NCI-H1105 (cell line): Measurements from ENCODE around the gene ENOPH1.
"Not testable (repeated sequence)": the region's sequence is repeated elsewhere in the genome, so short reads cannot be mapped to it uniquely, and the experiment has no call there.

ENCODE experiments used
- DNase-seq: peaks from one replicate; lab custom pipeline; 2025; lab: John Stamatoyannopoulos, UW

Gene ENOPH1

DNA sequence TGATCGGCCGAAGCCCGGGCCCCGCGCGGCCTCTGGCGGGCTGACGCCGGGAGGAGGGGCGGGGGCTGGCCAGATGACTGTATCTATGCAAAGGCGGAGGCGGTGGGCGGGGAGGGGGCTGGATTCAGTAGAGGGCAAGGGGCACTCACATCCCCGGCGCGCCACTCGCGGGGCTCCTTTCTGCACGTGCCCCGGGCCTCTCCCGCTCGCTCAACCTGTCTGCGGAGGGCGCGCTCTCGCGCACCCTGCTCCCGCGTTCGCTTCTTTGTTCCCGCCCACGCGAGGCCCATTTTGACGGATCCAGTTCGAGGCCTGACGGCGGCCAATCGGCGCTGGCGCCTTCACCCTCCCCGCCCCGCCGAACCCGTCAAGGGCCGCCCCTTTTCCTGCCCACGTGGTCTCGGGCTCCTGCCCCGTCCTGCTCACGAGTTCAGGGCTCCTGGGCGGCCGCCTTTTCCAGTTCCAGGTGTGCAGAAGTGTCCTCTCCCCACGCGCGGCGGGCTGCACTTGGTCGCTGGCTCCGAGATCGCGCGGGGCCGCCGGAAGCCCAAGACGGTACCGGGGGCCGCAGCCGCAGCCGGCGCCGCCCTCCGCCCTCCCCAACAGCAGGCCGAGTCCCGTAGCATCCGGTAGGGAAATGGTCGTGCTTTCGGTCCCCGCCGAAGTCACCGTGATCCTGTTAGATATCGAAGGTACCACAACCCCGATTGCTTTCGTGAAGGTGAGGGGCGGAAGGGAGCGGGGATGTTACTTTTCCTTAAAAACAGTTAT lies at the start of gene ENOPH1, which contains the start of gene HNRNPDL:
Gene ENOPH1 (plus strand): TSS at position 398 of the 771 bp plus-strand sequence. CDS start 240 bp downstream, at position 638.
Gene HNRNPDL (minus strand): TSS at position 270 of the 771 bp plus-strand sequence. CDS start 772 bp downstream, outside the sequence.
- peak; percentile 89 for DNase-seq

DNA sequence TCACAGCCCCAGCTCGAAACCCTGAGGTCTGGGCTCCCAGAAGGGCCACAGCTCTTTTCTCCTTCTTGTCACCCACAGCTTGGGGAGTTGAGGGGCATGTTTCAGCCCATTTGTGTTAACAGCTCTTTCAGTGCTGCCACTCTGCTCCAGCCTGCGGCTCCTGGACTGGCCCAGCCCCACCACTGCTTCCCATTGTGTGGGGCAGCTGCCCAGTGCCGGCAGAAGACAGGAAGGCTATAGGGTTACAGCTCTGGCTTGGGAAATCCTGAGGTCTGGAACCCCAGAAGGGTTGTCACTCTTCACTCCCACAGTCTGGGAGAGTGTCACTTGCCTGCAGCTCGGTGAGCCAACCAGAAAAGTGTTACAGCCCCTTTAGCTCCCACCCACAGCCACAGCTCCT lies 49.6 kb upstream of the ENOPH1 start:
- no peak for DNase-seq

DNA sequence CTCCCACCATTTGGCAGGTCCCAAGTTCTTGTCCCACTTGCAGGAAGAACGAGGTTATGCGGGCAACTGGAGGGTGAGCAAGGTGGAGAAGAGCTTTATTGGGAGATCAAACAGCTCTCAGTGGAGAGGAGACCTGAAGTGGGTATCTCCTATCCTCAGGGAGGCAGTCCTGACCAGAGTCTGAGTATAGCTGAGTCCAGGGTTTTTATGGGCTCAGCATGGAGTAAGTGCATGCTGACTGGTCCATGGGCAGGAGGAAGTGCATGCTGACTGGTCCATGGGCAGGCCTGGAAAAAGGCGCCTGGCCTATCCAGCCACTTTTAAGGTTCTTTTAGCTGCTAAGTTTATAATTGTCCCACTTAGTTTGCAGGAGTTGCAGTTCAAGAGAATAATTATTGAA lies 49.2 kb upstream of the ENOPH1 start:
- DNase-seq: no peak

DNA sequence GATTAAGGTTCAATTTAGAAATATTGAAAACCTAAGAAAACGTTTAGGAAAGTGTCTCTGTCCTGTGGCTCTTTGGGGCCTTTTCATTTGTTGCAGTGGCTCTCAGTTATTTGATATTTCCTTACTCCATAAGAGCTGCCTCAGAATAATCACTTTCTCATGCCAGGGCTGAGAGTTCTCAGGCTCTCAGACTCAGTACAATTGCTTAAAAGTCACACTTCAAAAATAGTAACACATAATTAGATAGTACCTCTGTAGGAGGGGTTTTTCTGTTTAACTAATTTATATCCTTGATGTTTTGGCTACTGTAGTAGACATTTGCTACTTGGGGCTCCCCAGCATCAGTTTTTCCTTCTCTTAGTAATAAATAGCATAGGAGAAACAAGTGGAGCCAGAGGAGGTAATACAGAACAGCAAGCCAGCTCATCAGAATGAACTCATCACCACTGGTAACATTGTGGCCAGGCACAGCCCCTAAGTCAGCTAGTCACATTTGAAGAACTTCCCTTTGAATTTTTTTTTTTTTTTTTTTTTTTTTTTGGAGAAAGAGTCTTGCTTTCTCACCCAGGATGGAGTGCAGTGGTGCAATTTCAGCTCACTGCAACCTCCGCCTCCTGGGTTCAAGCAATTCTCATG lies 48.6 kb upstream of the ENOPH1 start:
- no peak for DNase-seq

DNA sequence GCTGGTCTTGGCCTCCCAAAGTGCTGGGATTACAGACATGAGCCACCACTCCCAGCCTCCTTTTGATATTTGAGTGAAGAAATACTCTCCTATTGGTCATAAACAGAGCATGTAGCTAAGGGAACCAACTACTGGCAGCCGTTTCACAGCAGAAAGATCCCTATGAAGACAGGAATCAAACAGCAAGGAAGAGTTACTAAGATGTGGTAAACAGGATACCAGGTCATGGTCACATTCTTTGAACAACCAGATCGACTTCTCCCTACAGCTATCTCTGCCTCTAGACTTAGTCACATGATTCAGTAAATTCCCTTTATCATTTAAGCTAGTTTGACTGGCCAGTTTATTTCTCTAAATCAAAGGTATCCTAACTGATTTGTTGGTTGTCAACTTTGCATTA lies 47.6 kb upstream of the ENOPH1 start:
- no peak for DNase-seq

DNA sequence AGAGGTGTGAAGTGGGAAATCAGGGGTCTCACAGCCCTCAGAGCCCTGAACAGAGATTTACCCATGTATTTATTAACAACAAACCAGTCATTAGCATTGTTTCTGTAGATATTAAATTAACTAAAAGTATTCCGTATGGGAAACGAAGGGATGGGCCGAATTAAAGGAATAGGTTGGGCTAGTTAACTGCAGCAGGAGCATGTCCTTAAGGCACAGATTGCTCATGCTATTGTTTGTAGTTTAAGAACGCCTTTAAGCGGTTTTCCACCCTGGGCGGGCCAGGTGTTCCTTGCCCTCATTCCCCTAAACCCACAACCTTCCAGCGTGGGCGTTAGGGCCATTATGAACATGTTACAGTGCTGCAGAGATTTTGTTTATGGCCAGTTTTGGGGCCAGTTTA lies 44.1 kb upstream of the ENOPH1 start:
- DNase-seq: not testable (repeated sequence)

DNA sequence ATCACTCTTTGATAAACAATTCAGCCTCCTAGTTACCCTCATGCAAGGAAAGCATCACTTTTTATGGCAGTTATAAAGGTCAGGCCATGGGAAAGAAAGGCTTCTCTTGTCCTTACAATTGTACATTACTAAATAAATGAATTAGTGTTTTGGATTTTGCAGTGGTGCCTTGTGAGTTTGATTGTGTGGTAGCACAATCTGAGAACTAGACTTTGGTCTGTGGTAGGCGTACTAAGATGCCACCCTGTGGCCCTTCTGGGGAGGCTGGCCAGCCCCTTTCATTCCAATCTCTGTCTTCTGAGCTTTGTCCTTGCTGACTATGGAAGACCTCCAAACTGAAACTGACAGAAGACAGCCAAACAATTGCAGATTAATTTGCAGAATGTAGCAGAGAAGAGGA lies 42.0 kb upstream of the ENOPH1 start:
- DNase-seq: no peak

DNA sequence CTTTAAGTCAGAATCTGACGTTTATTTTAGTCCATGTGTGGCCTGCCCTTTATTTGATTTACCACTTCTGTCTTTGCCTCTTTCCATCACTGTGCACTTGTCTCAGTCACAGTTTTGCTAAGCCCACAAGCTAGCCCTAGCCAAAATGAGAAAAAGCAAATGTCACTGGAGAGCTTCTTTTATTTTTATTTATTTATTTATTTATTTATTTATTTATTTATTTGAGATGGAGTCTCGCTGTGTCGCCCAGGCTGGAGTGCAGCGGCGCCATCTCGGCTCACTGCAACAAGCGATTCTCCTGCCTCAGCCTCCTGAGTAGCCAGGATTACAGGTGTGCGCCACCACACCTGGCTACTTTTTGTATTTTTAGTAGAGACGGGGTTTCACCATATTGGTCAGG lies 40.3 kb upstream of the ENOPH1 start:
- DNase-seq: not testable (repeated sequence)

DNA sequence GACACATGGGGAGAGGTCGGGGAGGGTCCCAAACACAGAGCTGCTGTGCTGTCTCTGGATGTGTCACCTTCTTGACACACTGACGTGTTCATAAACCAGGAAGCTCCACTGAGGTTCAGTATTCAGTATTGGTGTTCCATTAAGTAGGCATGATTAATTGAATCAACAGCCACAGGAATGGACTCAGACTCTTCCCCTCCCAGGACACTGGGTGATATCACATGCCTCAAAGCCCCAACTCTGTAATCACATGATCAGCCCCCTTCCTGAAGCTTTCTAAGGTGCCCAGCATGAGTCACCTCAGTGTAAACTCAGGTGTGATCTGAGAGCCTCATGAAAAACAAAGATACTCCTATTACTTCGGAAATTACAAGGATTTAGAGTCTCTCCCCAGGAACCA lies 35.5 kb upstream of the ENOPH1 start:
- no peak for DNase-seq

DNA sequence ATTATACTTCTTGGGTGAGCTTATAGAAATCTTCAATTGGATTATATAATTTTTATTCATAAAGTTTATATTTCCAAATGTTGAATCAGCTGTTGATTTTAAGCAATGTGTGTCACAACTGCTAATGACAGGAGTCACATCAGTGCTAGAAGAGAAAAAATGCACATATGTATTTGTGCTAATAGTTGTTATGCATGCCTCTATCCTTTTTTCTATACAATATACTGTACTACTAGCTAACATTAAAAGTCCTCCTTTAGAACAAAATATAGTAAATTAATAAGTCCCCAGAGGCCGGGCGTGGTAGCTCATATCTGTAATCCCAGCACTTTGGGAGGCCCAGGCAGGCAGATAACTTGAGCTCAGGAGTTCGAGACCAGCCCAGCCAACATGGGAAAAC lies 32.9 kb upstream of the ENOPH1 start:
- DNase-seq: no peak

DNA sequence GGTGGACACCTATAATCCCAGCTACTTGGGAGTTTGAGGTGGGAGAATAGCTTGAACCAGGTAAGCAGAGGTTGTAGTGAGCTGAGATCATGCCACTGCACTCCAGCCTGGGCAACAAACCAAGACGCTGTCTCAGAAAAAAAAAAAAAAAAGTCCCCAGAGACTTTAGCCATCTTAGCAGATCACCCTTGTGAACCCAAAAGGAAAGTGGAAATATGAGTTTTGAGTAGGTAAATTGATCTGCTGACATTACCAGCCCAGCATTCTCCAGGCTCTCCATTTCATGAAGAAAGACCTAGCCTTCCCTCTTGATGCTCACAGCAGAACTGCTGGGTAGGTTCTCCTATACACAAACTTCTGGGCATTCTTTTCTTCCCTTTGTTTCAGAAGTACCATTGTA lies 32.1 kb upstream of the ENOPH1 start:
- no peak for DNase-seq

DNA sequence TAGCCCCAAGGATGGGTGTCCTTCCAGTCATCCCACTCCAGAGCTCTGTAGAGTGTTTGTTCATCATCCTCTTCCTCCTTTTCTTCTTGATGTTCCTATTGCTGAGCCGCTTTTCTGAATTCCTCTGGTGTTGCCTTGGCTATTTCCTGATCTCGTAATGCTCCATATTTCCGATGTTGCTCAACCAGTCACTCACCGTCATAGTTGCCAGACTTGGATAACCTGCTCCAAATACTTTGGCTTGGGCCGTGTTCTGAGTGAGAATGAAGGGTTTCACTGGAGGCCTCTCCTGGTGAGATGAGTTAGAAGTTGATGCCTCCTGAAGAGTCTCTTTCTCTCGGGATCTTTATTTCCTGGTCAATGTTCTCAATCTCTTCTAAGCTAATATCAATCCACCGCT lies 28.8 kb upstream of the ENOPH1 start:
- no peak for DNase-seq

DNA sequence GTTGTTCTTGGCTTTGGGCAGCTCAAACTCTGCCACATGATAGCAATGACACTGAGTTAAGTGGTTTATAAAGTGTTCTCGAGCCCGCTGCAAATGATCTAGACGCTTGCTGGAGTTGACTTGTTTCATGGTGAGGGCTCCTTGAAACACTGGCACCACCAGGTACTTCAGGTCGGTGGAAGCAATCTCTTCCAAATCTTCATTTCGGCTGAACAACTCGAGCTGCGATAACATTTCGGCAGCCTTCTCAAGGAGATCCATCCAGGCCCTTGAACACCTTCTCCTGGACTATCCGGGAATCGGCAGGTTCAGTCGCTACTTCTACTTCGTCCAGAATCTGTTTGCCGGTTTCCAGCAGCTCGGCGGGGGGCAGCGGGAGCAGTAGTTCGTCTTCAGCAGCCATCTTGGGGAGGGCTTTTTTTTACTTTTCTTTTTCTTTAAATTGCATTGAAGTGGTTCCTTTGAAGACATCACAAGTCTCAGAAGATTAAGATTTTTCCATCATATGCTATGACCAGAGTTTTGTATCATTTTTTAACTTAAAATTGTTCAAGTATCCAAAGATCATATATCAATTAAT lies 28.1 kb upstream of the ENOPH1 start:
- DNase-seq: no peak

DNA sequence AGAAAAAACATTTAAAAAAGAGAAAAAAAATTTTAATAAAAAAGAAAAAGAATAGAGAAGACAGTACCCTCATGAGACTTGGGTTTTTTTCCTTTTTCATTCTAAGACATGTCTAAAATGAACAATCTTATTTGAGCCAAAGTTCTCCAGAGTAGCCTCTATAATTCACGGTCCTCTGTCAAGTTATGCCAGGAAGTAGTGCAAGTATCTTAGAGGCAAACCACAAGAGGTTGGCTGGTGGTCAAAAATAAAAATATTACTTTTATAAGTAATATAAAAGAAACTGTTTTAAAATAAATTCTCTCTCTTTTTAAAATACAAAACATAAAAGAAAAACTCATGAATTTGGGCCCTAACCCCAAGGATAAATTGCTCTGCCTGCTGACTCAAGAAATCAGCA lies 26.7 kb upstream of the ENOPH1 start:
- no peak for DNase-seq

DNA sequence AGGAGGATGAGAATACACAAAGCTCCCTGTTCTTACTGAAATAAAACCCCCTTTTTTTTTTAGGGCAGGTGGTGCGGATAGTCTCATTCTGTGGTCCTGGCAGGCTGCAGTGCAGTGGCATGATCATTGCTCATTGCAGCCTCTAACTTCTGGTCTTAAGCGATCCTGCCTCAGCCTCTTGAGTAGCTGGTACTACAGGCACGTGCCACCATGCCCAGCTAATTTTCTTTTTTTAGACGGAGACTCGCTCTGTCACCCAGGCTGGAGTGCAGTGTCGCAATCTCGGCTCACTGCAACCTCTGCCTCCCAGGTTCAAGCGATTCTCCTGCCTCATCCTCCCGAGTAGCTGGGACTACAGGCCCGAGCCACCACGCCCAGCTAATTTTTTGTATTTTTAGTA lies 15.3 kb upstream of the ENOPH1 start:
- DNase-seq: not testable (repeated sequence)

DNA sequence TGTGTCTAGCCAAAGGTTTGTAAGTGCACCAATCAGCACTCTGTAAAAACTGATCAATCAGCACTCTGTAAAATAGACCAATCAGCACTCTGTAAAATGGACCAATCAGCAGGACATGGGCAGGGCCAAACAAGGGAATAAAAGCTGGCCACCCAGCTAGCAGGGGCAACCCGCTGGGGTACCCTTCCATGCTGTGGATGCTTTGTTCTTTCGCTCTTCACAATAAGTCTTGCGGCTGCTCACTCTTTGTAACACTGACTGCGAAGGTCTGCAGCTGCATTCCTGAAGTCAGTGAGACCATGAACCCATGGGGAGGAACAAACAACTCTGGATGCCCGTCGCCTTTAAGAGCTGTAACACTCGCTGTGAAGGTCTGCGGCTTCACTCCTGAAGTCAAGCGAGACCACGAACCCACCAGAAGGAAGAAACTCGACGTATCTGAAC lies 14.4 kb upstream of the ENOPH1 start:
- no peak for DNase-seq

DNA sequence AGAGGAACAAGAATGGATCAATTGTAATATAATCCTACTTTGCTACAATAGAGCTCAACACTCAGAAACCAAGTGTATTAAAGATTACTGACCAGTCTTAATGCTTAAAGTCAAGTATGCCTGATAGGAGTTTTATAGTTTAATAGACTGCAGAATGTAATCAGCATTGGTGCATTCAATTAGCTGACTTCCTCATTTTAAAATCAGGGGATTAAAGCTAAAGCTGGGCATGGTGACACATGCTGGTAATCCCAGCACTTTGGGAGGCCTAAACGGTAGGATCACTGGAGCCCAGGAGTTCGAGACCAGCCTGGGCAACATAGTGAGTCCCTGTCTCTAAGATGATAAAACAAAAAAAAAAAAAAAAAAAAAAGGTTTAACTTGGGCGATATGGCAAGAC lies 10.9 kb upstream of the ENOPH1 start:
- DNase-seq: no peak

DNA sequence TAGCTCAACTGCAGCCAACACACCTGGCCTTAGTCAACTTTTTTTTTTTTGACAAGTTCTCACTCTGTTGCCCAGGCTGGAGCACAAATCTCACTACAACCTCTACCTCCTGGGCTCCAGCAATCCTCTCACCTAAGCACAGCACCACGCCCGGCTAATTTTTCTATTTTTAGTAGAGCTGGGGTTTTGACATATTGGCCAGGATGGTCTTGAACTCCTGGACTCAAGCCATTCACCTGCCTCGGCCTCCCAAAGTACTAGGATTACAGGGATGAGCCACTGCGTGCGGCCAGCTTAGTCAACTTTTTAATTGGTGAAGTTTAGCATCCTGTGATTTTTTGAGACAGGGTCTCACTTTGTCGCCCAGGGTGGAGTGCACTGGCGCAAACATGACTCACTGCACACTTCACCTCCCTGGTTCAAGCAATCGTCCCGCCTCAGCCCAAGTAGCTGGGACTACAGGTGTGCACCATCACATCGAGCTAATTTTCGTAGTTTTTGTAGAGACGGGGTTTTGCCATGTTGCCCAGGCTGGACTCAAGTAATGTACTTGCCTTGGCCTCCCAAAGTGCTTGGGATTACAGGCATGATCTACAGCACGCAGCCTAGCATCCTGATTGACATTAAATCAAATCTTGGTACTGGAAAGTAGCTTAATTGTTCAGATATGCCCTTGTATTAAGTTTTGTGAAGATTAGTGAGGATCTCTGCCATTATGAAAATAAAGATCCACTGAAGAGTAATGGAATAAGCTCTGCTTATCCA lies 8.4 kb upstream of the ENOPH1 start:
- DNase-seq: no peak

DNA sequence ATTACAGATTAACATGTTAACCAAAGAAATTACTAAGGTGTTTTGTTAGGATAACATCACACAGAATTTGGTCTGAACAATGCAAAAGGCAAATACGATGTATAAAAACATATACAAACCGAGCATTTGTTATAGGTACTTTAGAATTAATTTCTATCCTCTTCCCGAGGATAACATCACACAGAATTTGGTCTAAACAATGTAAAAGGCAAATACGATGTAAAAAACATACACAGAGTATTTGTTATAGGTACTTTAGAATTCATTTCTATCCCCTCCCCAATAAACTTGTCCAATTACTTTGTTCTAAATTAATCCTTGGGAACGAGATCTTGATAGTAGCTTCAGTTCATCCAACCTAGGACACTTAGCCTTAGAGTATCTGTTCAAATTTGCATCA lies 7.8 kb upstream of the ENOPH1 start:
- DNase-seq: no peak

DNA sequence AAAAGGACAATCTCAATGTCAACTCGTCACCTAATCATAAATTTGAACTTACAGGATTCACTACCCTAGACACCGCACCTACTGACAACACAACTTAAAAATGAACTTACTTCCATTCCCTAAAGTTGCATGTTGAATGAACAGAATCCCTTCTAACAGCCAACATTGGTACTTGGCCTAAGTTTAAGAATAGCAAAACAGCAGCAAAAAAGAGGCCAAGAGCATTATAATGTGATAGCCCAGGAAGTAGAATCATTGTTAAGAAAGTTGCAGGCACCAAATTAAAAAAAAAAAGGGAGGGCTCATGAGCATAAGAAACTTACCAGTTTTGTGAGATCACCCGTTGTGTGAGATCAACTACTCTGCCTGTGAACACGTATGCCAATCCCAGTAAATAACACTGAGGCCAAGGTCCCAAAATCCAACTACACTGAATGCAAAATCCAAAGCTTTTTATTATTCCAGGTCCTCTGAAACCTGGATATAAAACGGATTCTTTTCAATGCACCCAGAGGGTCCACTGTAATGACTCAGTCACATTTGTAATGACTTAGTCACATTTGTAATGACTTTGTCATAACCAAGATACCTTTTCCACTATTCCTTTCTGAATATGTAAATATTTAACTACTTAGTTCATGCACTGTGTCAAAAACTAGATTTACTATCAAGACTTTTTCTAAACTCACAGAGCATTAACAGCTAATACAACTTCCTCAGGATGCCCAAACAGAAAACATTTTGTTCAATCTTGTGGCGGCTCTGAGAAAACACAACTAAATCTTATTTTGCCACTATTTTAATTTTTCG lies 6.9 kb upstream of the ENOPH1 start:
- no peak for DNase-seq

DNA sequence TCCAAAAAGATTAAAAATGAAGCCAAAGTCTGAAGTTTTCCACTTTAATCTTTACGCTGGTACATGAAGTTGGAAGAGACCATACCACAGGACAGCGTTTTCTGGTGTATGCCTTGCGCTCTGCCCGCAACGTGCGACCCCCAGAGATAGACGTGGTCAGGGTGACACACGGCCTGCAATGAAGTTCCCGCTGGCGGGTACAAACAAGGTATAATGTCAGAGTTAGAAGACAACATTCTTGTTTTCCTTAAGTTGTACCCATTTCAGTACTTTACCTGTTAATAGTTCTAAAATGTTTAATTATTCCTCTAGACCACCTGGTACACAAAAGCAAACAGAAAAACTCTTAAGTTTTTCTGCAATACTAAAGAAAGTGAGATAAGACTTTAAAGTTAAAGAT lies 4.9 kb upstream of the ENOPH1 start:
- DNase-seq: no peak

DNA sequence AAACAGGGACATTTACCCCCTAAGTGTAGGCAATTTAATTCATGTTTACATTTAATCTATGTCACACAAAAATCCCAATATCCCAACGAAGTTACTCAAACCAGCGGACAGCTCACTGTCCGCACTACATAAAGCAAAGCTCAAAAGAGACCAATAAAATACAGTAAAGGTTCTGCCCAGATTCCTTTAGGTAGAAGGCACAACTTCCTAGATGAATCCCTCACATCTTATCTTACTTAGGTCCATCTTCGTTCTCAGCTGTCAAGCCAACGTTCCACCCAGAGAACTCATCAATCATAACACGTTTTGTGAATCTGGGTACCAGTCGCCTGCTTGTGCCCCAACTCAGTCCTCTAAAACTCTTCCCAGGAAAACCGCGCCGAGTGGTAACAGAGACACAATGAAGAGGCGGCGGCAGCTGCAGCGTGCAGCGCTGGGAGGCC lies 1.8 kb upstream of the ENOPH1 start:
- no peak for DNase-seq
